ENCODE data around the gene UBN2. TPM values are rescaled to one million over a fixed set of nuclear protein-coding genes. Genes with fewer than 3 reads are reported as not detected.
A peak's percentile ranks its signal among the peaks of the same experiment; 100 is the strongest.

The UBN2 gene
- total RNA-seq: 10 to 100 TPM; 14.4 to 19.3 TPM

DNA sequence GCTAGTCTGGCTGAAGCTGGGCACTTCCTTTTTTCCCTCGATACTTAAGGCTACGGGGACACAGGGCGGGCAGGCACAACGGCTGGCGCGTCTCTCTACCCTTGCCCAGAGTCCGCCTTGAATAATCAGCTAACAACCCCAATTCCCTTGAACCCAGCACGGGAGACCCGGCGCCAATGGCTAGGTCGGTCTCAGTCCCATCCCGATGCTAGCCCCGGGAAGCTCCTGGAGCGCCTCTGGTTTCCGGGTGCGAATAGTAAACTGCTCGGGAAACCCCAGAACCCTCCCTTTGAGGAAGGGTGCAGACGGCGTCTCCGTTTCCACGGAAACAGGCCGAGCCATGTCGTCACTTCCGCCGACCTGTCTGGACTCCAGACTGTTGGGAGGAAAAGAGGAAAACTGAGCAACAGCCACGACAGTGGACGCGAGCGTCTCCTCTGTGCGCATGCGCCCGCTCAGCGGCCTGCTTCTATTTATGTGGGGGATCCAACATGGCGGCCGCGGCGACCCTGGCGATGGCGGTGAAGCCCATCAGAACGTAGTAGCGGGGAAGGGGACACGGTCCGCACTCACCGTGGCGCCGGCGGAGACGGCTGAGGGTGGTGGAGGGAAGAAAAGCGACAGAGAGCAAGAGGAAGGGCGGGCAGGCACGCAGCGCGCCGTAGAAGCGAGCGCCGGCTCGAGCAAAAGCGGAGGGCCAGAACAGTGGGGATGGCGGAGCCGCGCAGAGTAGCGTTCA lies at the start of gene UBN2:
TSS of gene UBN2 (plus strand) at position 464 of the 739 bp plus-strand sequence. CDS start at position 712, 248 bp downstream.
- H3K9ac ChIP-seq (ENCODE audit: low read depth in 2 of 2, low read length in 2 of 2): peak within 1 kb of the TSS; percentile 94 to 99
- H3K36me3 ChIP-seq: no peaks in the 10 kb centered on the region
- H3K4me3 ChIP-seq: peak within 1 kb of the TSS; percentile 89
- intact Hi-C loops (cut with DNase I): no loop called here
- H3K9me3 ChIP-seq: no peaks in the 10 kb centered on the region
- no peaks in the 10 kb centered on the region for H3K4me1 ChIP-seq
- TF ChIP-seq, protein P1, sequence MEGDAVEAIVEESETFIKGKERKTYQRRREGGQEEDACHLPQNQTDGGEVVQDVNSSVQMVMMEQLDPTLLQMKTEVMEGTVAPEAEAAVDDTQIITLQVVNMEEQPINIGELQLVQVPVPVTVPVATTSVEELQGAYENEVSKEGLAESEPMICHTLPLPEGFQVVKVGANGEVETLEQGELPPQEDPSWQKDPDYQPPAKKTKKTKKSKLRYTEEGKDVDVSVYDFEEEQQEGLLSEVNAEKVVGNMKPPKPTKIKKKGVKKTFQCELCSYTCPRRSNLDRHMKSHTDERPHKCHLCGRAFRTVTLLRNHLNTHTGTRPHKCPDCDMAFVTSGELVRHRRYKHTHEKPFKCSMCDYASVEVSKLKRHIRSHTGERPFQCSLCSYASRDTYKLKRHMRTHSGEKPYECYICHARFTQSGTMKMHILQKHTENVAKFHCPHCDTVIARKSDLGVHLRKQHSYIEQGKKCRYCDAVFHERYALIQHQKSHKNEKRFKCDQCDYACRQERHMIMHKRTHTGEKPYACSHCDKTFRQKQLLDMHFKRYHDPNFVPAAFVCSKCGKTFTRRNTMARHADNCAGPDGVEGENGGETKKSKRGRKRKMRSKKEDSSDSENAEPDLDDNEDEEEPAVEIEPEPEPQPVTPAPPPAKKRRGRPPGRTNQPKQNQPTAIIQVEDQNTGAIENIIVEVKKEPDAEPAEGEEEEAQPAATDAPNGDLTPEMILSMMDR (IDR thresholded peaks at IDR 0.05): no peak
- no peaks in the 10 kb centered on the region for H3K27me3 ChIP-seq
- peak; percentile 98 for DNase-seq
- H3K27ac ChIP-seq: peak within 1 kb of the TSS; percentile 95

DNA sequence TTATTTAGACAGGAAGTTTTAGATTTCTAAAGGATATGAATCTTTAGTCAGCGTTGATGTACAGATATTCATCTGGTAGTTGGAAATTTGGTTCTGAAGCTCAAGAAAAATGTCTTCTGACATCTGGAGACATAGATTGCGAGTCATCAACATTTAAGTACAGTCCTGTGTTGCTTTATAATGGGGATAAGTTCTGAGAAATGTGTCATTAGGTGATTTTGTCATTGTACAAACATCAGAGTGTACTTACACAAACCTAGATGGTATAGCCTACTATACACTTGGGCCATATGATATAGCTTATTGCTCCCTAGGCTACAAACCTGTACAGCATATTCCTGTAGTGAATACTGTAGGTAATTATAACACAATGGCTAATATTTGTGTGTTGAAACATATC lies 49.6 kb upstream of the UBN2 start:
- Histone ChIP-seq H3K9me3 (no peaks in the 10 kb centered on the region), H3K36me3 (no peaks in the 10 kb centered on the region), H3K9ac (ENCODE audit: low read depth in 2 of 2, low read length in 2 of 2) (no peak overlapping the region), H3K4me3 (no peak overlapping the region), H3K4me1 (no peaks in the 10 kb centered on the region), H3K27me3 (no peaks in the 10 kb centered on the region), H3K27ac (no peak overlapping the region)
- TF ChIP-seq, protein P1 (IDR thresholded peaks at IDR 0.05): no peak
- no peak for DNase-seq
- intact Hi-C loops (cut with DNase I): no loop called here

DNA sequence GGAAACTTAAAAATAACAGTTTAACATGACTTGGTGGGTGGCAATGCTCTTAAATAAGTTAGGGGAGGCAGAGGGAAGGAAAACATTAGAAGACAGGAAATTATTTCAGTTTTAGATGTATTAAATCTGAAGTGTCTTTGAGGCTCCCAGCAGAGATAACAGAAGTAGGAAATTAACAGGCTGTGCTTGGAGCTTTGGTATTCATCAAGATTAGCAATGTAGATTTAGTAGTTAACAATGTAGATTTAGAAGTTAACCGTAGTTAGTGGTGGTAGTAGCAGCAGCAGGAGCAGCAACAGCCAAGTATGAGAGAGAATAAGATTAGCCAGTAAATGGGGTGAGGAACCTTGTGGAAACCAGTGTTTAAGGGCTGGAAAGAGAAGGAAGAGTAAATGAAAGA lies 48.7 kb upstream of the UBN2 start:
- H3K36me3 ChIP-seq: no peaks in the 10 kb centered on the region
- no peak for DNase-seq
- H3K9ac ChIP-seq (ENCODE audit: low read depth in 2 of 2, low read length in 2 of 2): no peak overlapping the region
- no peak overlapping the region for H3K4me3 ChIP-seq
- H3K27me3 ChIP-seq: no peaks in the 10 kb centered on the region
- H3K9me3 ChIP-seq: no peaks in the 10 kb centered on the region
- H3K27ac ChIP-seq: no peak overlapping the region
- intact Hi-C loops (cut with DNase I): no loop called here
- TF ChIP-seq, protein P1 (IDR thresholded peaks at IDR 0.05): no peak
- no peaks in the 10 kb centered on the region for H3K4me1 ChIP-seq

DNA sequence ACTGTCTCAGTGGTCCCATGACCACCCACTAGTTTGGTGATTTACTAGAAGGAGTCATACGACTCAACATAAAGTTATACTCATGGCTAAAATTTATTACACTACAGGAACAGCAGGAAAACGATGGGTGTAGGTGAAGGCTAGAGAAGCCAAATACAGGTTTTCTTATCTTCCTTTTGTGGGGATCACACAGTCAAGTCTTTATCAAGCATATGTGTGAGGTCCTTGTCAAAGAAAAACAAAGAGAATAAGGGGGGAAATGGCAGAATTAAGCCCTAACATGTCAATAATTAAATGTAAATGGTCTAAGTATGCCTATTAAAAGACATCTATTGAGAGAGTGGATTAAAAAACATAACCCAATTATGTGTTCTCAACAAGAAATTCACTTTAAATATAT lies 47.8 kb upstream of the UBN2 start:
- no peak for DNase-seq
- no peaks in the 10 kb centered on the region for H3K9me3 ChIP-seq
- intact Hi-C loops (cut with DNase I): no loop called here
- no peak overlapping the region for H3K4me3 ChIP-seq
- H3K27me3 ChIP-seq: no peaks in the 10 kb centered on the region
- H3K4me1 ChIP-seq: no peaks in the 10 kb centered on the region
- TF ChIP-seq, protein P1 (IDR thresholded peaks at IDR 0.05): no peak
- no peaks in the 10 kb centered on the region for H3K36me3 ChIP-seq
- H3K27ac ChIP-seq: no peak overlapping the region
- no peak overlapping the region for H3K9ac ChIP-seq (ENCODE audit: low read depth in 2 of 2, low read length in 2 of 2)

DNA sequence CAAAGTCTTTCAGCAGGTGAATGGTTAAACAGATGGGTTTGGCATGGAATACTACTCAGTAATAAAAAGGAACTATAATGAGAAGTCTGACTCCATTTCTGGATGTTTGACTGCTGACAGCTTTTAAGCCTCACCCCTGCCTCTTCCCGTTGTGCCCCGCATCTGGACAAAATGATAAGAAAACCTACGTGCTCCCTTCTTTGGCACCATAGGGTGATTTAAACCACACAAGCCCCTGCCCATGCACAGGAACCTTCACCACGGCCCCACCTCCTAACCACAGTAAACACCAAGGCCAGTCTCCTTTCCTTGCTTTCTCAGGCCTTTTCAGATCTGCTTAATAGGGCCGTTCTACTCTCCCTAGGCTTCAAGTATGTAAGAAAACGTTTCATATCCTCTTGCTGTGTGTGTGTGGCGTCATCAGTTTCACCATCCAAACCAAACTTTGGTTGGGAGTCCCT lies 47.1 kb upstream of the UBN2 start:
- H3K36me3 ChIP-seq: no peaks in the 10 kb centered on the region

More for the DNA sequence above, 47.1 kb upstream of the UBN2 start:
- Histone ChIP-seq H3K9me3 (no peaks in the 10 kb centered on the region), H3K27ac (no peak overlapping the region), H3K4me1 (no peaks in the 10 kb centered on the region), H3K27me3 (no peaks in the 10 kb centered on the region), H3K9ac (ENCODE audit: low read depth in 2 of 2, low read length in 2 of 2) (no peak overlapping the region), H3K4me3 (no peak overlapping the region)
- no peak for DNase-seq
- TF ChIP-seq, protein P1 (IDR thresholded peaks at IDR 0.05): no peak
- intact Hi-C loops (cut with DNase I): no loop called here
